Measurements from ENCODE around the gene TSR1. TPM values are rescaled to one million over a fixed set of nuclear protein-coding genes. Genes with fewer than 3 reads are reported as not detected.

Gene TSR1
- total RNA-seq: 10 to 100 TPM; 33.2 to 45.7 TPM

DNA sequence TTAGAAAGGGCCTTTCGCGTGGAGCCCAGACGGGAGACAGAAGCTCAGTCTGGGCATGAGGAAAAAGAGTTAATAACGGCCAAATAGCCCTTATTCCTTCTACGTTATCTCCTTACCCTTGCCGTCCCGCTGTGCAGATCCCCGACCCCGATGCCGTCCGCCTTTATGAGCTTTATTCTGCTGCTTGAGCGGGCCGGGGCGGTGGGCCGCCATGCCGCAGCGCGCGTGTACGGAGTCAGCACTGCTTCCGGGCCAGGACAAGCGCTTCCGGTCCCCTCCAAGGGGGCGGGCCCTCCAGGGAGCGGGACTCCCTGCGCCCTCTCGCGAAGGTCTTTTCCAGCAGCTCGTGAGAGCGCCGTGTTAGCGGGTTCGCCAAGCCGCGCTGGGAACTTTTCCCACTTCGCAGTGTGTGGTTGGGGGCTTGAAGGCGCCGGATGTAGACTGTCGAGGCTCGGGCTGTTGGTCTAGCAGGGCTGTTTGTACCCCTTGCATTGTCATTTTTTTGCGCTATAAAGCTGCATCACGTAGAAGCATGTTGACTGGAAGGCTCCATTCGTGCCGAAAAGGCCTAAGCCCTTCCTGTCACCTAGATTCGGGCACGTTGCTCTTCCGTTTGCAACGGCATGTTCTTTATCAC is at the start of gene TSR1:
Gene TSR1, minus strand, starts transcription at position 243 of the 637 bp plus-strand sequence. Its CDS starts 30 bp downstream, at position 213.
- DNase-seq: peak; percentile 94
- H3K4me1 Mint-ChIP-seq: peaks cover 21% of the 10 kb centered on the region
- peak; percentile 91 for ATAC-seq
- CTCF ChIA-PET: interaction anchor here (0.9 to 7.3 kb wide), 21 partner anchors 10 to 284 kb away, joined by 3 to 64 read pairs (median 5); partner anchors contain the start of genes HIC1, SMG6 and SRR
- H3K36me3 Mint-ChIP-seq: peaks cover 7% of the 10 kb centered on the region
- peak within 1 kb of the TSS; percentile 93 for H3K27ac Mint-ChIP-seq
- H3K9me3 Mint-ChIP-seq (ENCODE audit: low read depth): no peaks in the 10 kb centered on the region
- H3K4me3 Mint-ChIP-seq: peak within 1 kb of the TSS; percentile 100
- no peaks in the 10 kb centered on the region for H3K27me3 Mint-ChIP-seq

- no peaks in the 10 kb centered on the region for H3K27me3 Mint-ChIP-seq
- no peaks in the 10 kb centered on the region for H3K9me3 Mint-ChIP-seq (ENCODE audit: low read depth)
- DNase-seq (no peak), ATAC-seq (no peak)
- H3K27ac Mint-ChIP-seq: no peak overlapping the region
- CTCF ChIA-PET: interaction anchor here (0.8 to 9.5 kb wide), 2 partner anchors 13 to 32 kb away, joined by 3 to 323 read pairs; no protein-coding TSS in a partner anchor
- peaks cover under 1% of the 10 kb centered on the region for H3K36me3 Mint-ChIP-seq
- no peak overlapping the region for H3K4me3 Mint-ChIP-seq
- peaks cover 22% of the 10 kb centered on the region for H3K4me1 Mint-ChIP-seq
These were observed 49.3 kb upstream of the TSR1 start for GRCh38 chr17:2385240-2386210.

- CTCF ChIA-PET: interaction anchor here (2.3 to 9.5 kb wide), 5 partner anchors 8 to 326 kb away, joined by 6 to 323 read pairs (median 78); partner anchors contain the start of gene MNT
- DNase-seq: no peak
- peaks cover 13% of the 10 kb centered on the region for H3K4me1 Mint-ChIP-seq
- H3K4me3 Mint-ChIP-seq: no peak overlapping the region
- H3K36me3 Mint-ChIP-seq: no peaks in the 10 kb centered on the region
- ATAC-seq: no peak
- H3K27ac Mint-ChIP-seq: no peak overlapping the region
- H3K9me3 Mint-ChIP-seq (ENCODE audit: low read depth): no peaks in the 10 kb centered on the region
- no peaks in the 10 kb centered on the region for H3K27me3 Mint-ChIP-seq
These were observed 48.3 kb upstream of the TSR1 start for GRCh38 chr17:2384439-2385127.

DNA sequence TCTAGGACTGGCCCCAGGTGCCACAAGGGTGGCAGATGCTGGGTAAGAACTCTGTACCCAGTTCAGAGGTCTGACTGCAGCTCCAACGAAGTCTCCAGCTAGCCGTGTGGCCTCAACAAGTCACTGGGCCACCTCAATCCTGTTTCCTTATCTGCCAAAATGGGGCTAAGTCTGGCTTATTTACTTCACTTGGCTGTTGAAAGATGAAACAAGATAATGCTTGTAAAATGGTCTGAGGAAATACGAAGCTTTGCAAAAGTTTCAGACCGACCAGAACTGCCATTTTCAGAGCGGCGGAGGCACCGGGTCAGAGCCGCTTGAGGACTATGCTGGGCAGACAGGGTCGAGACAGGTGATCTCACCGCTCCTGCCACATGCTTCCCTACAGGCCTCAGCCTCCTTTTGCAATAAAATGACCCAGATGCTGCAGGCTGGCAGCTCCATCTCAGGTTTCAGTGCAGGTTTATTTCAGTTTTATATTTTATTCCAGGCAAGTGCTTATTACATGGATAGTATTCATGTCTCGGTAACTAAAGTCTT is 47.4 kb upstream of the TSR1 start:
- peak overlapping the region; percentile 36 for H3K27ac Mint-ChIP-seq
- no peaks in the 10 kb centered on the region for H3K36me3 Mint-ChIP-seq
- no peak overlapping the region for H3K4me3 Mint-ChIP-seq
- H3K4me1 Mint-ChIP-seq: peaks cover 6% of the 10 kb centered on the region
- ATAC-seq (no peak), DNase-seq (no peak)
- no peaks in the 10 kb centered on the region for H3K9me3 Mint-ChIP-seq (ENCODE audit: low read depth)
- CTCF ChIA-PET: interaction anchor here (1.4 to 9.5 kb wide), 12 partner anchors 9 to 500 kb away, joined by 4 to 323 read pairs (median 15); partner anchors contain the start of gene MNT
- no peaks in the 10 kb centered on the region for H3K27me3 Mint-ChIP-seq

- DNase-seq (no peak), ATAC-seq (no peak)
- CTCF ChIA-PET: interaction anchor here (1.0 to 9.5 kb wide), 8 partner anchors 11 to 135 kb away, joined by 3 to 323 read pairs (median 28); partner anchors contain the start of gene MNT
- Mint-ChIP-seq H3K27ac (no peak overlapping the region), H3K4me1 (peaks cover 4% of the 10 kb centered on the region), H3K36me3 (no peaks in the 10 kb centered on the region), H3K4me3 (no peak overlapping the region), H3K27me3 (no peaks in the 10 kb centered on the region), H3K9me3 (ENCODE audit: low read depth) (no peaks in the 10 kb centered on the region)
These were observed 44.8 kb upstream of the TSR1 start for GRCh38 chr17:2380950-2381649.

DNA sequence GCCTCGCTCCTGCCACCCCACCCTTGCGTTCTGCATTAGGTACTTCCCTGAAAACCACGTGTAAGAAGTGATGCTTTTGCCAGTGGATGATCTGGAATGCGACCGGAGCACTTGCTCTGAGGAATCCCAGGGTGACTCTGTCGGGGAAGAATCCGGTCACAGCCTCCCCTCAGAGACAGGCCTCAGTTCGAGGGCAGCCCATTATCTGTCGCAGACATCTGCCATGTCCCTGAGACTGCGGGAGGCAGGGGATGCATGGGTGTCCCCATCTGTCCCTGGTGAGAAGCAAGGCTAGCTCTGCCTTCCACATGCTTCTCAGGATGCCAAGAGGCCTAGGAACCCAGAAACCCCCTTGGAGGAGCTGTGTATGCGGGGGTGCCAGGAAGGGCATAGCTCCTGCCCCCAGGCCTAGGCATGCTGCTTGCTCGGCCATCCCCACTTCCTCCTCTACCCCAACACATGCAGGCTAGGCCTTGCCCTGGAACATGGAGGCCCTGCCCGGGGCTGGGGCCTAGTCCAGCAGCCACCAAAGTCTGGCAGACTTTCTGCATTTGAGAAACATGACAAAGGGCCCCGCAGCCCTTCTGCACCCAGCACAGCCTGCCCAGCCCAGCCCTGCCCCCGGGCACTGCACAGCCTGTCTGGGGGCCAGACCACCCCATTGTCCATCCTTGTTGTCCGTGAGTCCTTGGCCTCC is 44.1 kb upstream of the TSR1 start:
- peaks cover 4% of the 10 kb centered on the region for H3K4me1 Mint-ChIP-seq
- CTCF ChIA-PET: interaction anchor here (1.0 to 9.5 kb wide), 4 partner anchors 22 to 37 kb away, joined by 3 to 323 read pairs (median 71); partner anchors contain the start of gene MNT
- H3K4me3 Mint-ChIP-seq: no peak overlapping the region
- no peaks in the 10 kb centered on the region for H3K9me3 Mint-ChIP-seq (ENCODE audit: low read depth)
- DNase-seq: no peak
- no peak overlapping the region for H3K27ac Mint-ChIP-seq
- H3K27me3 Mint-ChIP-seq: no peaks in the 10 kb centered on the region
- H3K36me3 Mint-ChIP-seq: no peaks in the 10 kb centered on the region
- no peak for ATAC-seq

DNA sequence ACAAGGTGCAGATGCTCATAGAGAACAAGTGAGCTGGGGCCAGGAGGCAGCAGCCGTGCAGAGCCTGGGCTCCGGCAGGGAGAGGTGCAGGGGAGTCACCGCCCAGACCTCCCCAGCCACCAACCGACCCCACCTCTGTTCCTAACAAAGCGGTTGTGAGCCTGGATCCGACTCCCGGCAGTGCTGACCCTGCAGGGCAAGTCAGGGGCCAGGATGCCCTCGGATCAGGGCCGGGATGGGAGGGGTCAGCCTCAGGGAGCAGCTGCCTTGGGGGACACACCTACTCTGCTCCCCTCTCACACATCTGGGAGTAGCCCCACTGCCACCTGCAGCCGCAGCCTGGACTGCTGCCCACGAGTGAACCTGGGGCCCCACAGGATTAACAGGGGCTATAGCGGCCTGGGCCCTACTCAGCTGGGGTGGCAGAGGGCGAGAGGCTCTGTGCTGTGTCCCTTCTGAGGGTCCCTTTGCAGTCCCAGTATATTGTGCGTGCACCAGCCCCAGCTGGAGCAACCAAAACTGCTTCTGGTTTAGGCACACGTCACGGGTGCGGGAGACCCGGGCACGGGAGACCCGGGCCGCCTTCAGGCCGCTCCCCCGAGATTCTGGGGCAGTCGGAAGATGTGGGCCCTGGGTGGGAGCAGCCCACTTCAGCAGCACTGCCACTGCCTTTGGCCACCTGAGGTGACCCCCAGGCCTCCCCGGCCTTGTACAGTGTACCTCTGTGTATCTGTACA is 43.4 kb upstream of the TSR1 start:
- ATAC-seq (no peak), DNase-seq (no peak)
- no peaks in the 10 kb centered on the region for H3K36me3 Mint-ChIP-seq
- H3K4me3 Mint-ChIP-seq: no peak overlapping the region
- H3K4me1 Mint-ChIP-seq: peaks cover 4% of the 10 kb centered on the region
- CTCF ChIA-PET: interaction anchor here (4.3 to 9.5 kb wide), 3 partner anchors 23 to 38 kb away, joined by 48 to 323 read pairs (median 94); partner anchors contain the start of gene MNT
- no peaks in the 10 kb centered on the region for H3K27me3 Mint-ChIP-seq
- H3K27ac Mint-ChIP-seq: no peak overlapping the region
- no peaks in the 10 kb centered on the region for H3K9me3 Mint-ChIP-seq (ENCODE audit: low read depth)

DNA sequence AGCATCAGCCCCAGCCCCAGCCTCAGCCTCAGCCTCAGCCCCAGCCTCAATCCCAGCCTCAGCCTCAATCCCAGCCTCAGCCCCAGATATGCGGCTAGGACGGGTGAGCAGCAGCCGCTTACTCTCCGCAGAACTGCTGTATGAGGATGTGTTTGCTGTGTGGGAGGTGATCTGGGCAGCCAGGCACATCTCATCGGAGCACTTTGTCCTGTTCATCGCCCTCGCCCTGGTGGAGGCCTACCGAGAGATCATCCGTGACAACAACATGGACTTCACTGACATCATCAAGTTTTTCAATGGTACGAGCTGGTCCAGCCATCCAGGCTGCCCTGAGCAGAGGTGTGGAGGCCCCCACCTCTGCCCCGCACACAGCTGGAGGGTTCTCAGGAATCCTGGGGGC is 42.6 kb upstream of the TSR1 start:
- no peak overlapping the region for H3K27ac Mint-ChIP-seq
- CTCF ChIA-PET: interaction anchor here (9.5 kb wide), 1 partner anchor 38 kb away, joined by 323 read pairs; no protein-coding TSS in a partner anchor
- peaks cover 4% of the 10 kb centered on the region for H3K4me1 Mint-ChIP-seq
- no peaks in the 10 kb centered on the region for H3K9me3 Mint-ChIP-seq (ENCODE audit: low read depth)
- H3K36me3 Mint-ChIP-seq: no peaks in the 10 kb centered on the region
- ATAC-seq: no peak
- no peaks in the 10 kb centered on the region for H3K27me3 Mint-ChIP-seq
- no peak overlapping the region for H3K4me3 Mint-ChIP-seq
- no peak for DNase-seq

- Mint-ChIP-seq H3K4me1 (peaks cover under 1% of the 10 kb centered on the region), H3K4me3 (no peak overlapping the region), H3K9me3 (ENCODE audit: low read depth) (no peaks in the 10 kb centered on the region), H3K27me3 (no peaks in the 10 kb centered on the region), H3K36me3 (no peaks in the 10 kb centered on the region), H3K27ac (no peak overlapping the region)
- no peak for ATAC-seq
- DNase-seq: no peak
- CTCF ChIA-PET: interaction anchor here (9.5 kb wide), 1 partner anchor 40 kb away, joined by 323 read pairs; no protein-coding TSS in a partner anchor
These were observed 41.4 kb upstream of the TSR1 start for GRCh38 chr17:2377659-2378058.

DNA sequence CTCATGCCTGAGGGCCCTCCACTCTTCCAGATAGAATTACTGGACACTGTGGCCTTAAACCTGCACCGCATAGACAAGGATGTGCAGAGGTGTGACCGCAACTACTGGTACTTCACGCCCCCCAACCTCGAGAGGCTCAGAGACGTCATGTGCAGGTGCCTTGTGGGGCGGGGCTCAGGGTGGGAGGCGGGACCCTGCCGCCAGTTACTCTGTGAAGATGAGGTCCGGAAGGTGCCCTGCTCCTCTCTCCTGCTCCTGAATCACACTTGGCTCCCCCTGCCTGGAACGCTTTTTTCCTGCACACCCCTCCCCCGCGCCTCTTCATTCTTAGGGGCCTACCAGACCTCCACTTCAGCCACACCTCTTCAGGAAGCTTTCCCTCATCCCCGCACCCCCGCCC is 39.9 kb upstream of the TSR1 start:
- no peak overlapping the region for H3K27ac Mint-ChIP-seq
- CTCF ChIA-PET: no interaction called here
- no peaks in the 10 kb centered on the region for H3K27me3 Mint-ChIP-seq
- H3K9me3 Mint-ChIP-seq (ENCODE audit: low read depth): no peaks in the 10 kb centered on the region
- H3K4me3 Mint-ChIP-seq: no peak overlapping the region
- ATAC-seq (no peak), DNase-seq (no peak)
- no peaks in the 10 kb centered on the region for H3K4me1 Mint-ChIP-seq
- no peaks in the 10 kb centered on the region for H3K36me3 Mint-ChIP-seq

GRCh38 chr17:2375406-2375805 is 39.1 kb upstream of the TSR1 start:
- Mint-ChIP-seq H3K27me3 (no peaks in the 10 kb centered on the region), H3K27ac (no peak overlapping the region), H3K4me1 (no peaks in the 10 kb centered on the region), H3K36me3 (no peaks in the 10 kb centered on the region), H3K4me3 (no peak overlapping the region), H3K9me3 (ENCODE audit: low read depth) (no peaks in the 10 kb centered on the region)
- DNase-seq (no peak), ATAC-seq (no peak)
- CTCF ChIA-PET: interaction anchor here (1.3 kb wide), 1 partner anchor 41 kb away, joined by 3 read pairs; no protein-coding TSS in a partner anchor
